Thyroid gland (tissue), 4 donors: ENCODE results near the gene HIVEP1. TPM values are rescaled to one million over a fixed set of nuclear protein-coding genes. Genes with fewer than 3 reads are reported as not detected.

ENCODE experiments used
- DNase-seq, 2 donors: peaks; one replicate each; pipeline ENCODE4 v3.0.0-alpha.2; 2019
- H3K27ac ChIP-seq, 3 donors: fragments of 200-600 bp; sonication (generic); 1 replicate in 2 of 3; 2 replicates in 1 of 3; pipeline ENCODE4 v1.5.1; 2016 to 2019; ENCODE audit warnings: mild to moderate bottlenecking in 1 of 3, moderate library complexity in 1 of 3
- H3K27me3 ChIP-seq: fragments of 200-600 bp; sonication (generic); one replicate; pipeline ENCODE4 v1.5.1; 2019
- H3K36me3 ChIP-seq, 2 donors: fragments of 200-600 bp; sonication (generic); one replicate each; pipeline ENCODE4 v1.5.1; 2016 to 2019
- H3K4me1 ChIP-seq, 2 donors: fragments of 200-600 bp; sonication (generic); one replicate each; pipeline ENCODE4 v1.5.1; 2017 to 2019
- H3K4me3 ChIP-seq, 3 donors: fragments of 200-600 bp; sonication (generic); replicated peaks in 1 of 3; 1 replicate in 2 of 3; 2 replicates in 1 of 3; pipeline ENCODE4 v1.5.1; 2016; ENCODE audit warnings: mild to moderate bottlenecking in 1 of 3
- H3K9me3 ChIP-seq: fragments of 200-600 bp; sonication (generic); one replicate; pipeline ENCODE4 v1.5.1; 2017
- CTCF ChIP-seq, 6 experiments: fragments of 200-600 bp in 3 of 6; fragments of 450-650 bp in 3 of 6; sonication (generic) in 3 of 6; IDR thresholded peaks; one replicate each; pipeline ENCODE4 v1.5.1; 2016 to 2019; ENCODE audit warnings: antibody characterized with exemption in 6 of 6, mild to moderate bottlenecking in 2 of 6, inconsistent platforms in 1 of 6, moderate library complexity in 1 of 6
- POLR2A ChIP-seq, 2 donors: fragments of 450-650 bp; IDR thresholded peaks; one replicate each; pipeline ENCODE4 v1.6.1; 2017; ENCODE audit warnings: antibody characterized with exemption in 2 of 2, mild to moderate bottlenecking in 2 of 2, moderate library complexity in 1 of 2
- WGBS, 2 donors: methylation state at CpG; one replicate each; pipeline ENCODE4 v1.1.5; 2017; 5-methylcytosine and 5-hydroxymethylcytosine counted together
- intact Hi-C: fragments of 100-400 bp; cut with DNase I; formaldehyde crosslinking; loops from one replicate; pipeline ENCODE4 v1.15.1; 2023
- total RNA-seq, 4 donors: library from RNA; depleted of rRNA; stranded (reverse); fragments of >200 nt; gene quantifications; one replicate each; pipeline ENCODE4 v1.2.3, GENCODE V29; 2016

HIVEP1 gene
- total RNA-seq, 4 donors from 2014 or later, result 17.4 to 35.1 (median 29.0) TPM

- Histone ChIP-seq H3K4me1 (peaks cover 0 to 4% of the 10 kb centered on the region in 2 donors), H3K4me3 (no peak overlapping the region), H3K27me3 (no peaks in the 10 kb centered on the region), H3K36me3 (no peaks in the 10 kb centered on the region), H3K27ac (no peak overlapping the region), H3K9me3 (no peaks in the 10 kb centered on the region)
- DNase-seq, result no peak
- TF ChIP-seq POLR2A (IDR thresholded peaks at IDR 0.05) (no peak), CTCF (IDR thresholded peaks at IDR 0.05) (no peak)
- WGBS, 2 donors, result 96% methylated on average over 5 of the region's 5 CpGs
- intact Hi-C loops, result no loop called here
Observed at GRCh38 chr6:11977193-11977592, 34.9 kb upstream of the HIVEP1 start.

GRCh38 chr6:11977738-11978137, 34.4 kb upstream of the HIVEP1 start:
- H3K9me3 ChIP-seq, result no peaks in the 10 kb centered on the region
- no peaks in the 10 kb centered on the region for H3K27me3 ChIP-seq
- TF ChIP-seq CTCF (IDR thresholded peaks at IDR 0.05) (no peak), POLR2A (IDR thresholded peaks at IDR 0.05) (no peak)
- H3K4me3 ChIP-seq, result no peak overlapping the region
- 95 to 99% methylated on average over 3 of the region's 3 CpGs for WGBS, 2 donors
- no peaks in the 10 kb centered on the region for H3K36me3 ChIP-seq
- DNase-seq, result no peak
- H3K27ac ChIP-seq, result no peak overlapping the region
- intact Hi-C loops, result no loop called here
- H3K4me1 ChIP-seq, result peaks cover 0 to 4% of the 10 kb centered on the region in 2 donors

- Histone ChIP-seq H3K4me1 (peaks cover 0 to 4% of the 10 kb centered on the region in 2 donors), H3K27me3 (no peaks in the 10 kb centered on the region), H3K36me3 (no peaks in the 10 kb centered on the region), H3K9me3 (no peaks in the 10 kb centered on the region), H3K4me3 (no peak overlapping the region), H3K27ac (no peak overlapping the region)
- 88% methylated on average over 1 of the region's 1 CpG for WGBS, 2 donors
- no peak for DNase-seq
- intact Hi-C loops, result no loop called here
- TF ChIP-seq POLR2A (IDR thresholded peaks at IDR 0.05) (no peak), CTCF (IDR thresholded peaks at IDR 0.05) (no peak)
Observed at GRCh38 chr6:11978169-11978987, 33.7 kb upstream of the HIVEP1 start.

- TF ChIP-seq POLR2A (IDR thresholded peaks at IDR 0.05), result no peak
- TF ChIP-seq CTCF (IDR thresholded peaks at IDR 0.05), result no peak
- H3K36me3 ChIP-seq, result no peaks in the 10 kb centered on the region
- WGBS, 2 donors, result 95 to 96% methylated on average over 6 of the region's 6 CpGs
- intact Hi-C loops, result no loop called here
- H3K9me3 ChIP-seq, result no peaks in the 10 kb centered on the region
- no peaks in the 10 kb centered on the region for H3K27me3 ChIP-seq
- no peaks in the 10 kb centered on the region for H3K4me1 ChIP-seq
- no peak overlapping the region for H3K4me3 ChIP-seq
- DNase-seq, result no peak
- H3K27ac ChIP-seq, result no peak overlapping the region
Observed at GRCh38 chr6:11979866-11980265, 32.2 kb upstream of the HIVEP1 start.

- Histone ChIP-seq H3K36me3 (no peaks in the 10 kb centered on the region), H3K4me3 (no peak overlapping the region), H3K27me3 (no peaks in the 10 kb centered on the region), H3K27ac (no peak overlapping the region), H3K4me1 (no peaks in the 10 kb centered on the region), H3K9me3 (no peaks in the 10 kb centered on the region)
- intact Hi-C loops, result no loop called here
- no peak for DNase-seq
- TF ChIP-seq CTCF (IDR thresholded peaks at IDR 0.05), result no peak
- no peak for TF ChIP-seq POLR2A (IDR thresholded peaks at IDR 0.05)
- WGBS, 2 donors, result 84 to 87% methylated on average over 5 of the region's 5 CpGs
Observed at GRCh38 chr6:11983306-11983705, 28.8 kb upstream of the HIVEP1 start.
